K562 (cell line): ENCODE results near the gene HSPA1B. TPM values are rescaled to one million over a fixed set of nuclear protein-coding genes. Genes with fewer than 3 reads are reported as not detected.
A peak's percentile ranks its signal among the peaks of the same experiment; 100 is the strongest.

Experiments
- ADNP ChIP-seq: fragments of 200-800 bp; sonication (Bioruptor generic); IDR thresholded peaks from 2 replicates; pipeline ENCODE4 v1.6.1; 2016; ENCODE audit warnings: missing genetic modification characterization, missing compliant biosample characterization
- ARID1B ChIP-seq: fragments of 450-650 bp; IDR thresholded peaks from 2 replicates; pipeline ENCODE4 v1.6.1; 2016; ENCODE audit warnings: antibody characterized with exemption, mild to moderate bottlenecking, inconsistent platforms
- BRD4 ChIP-seq: fragments of 200-600 bp; sonication (generic); IDR thresholded peaks from 2 replicates; pipeline ENCODE4 v1.6.1; 2017; ENCODE audit warnings: inconsistent platforms
- CREB1 ChIP-seq, 2 experiments: sonication (generic) in 1 of 2; formaldehyde crosslinking in 1 of 2; IDR thresholded peaks; 2 replicates each; pipeline versions ENCODE4 v1.6.1 to v1.8.0; 2012 to 2022; ENCODE audit warnings: inconsistent platforms in 1 of 2, mild to moderate bottlenecking in 1 of 2, missing genetic modification reagents in 1 of 2, moderate library complexity in 1 of 2
- EP300 ChIP-seq: IDR thresholded peaks from 2 replicates; pipeline ENCODE4 v1.6.1; 2012; ENCODE audit warnings: low read length, improper control_type of control experiment
- EP400 ChIP-seq: fragments of 450-650 bp; IDR thresholded peaks from 2 replicates; pipeline ENCODE4 v1.6.1; 2017; ENCODE audit warnings: antibody characterized with exemption, mild to moderate bottlenecking, moderate library complexity
- FIP1L1 ChIP-seq: fragments of 200-400 bp; formaldehyde crosslinking; IDR thresholded peaks from 2 replicates; pipeline ENCODE4 v1.6.1; 2018; ENCODE audit warnings: mild to moderate bottlenecking, low read depth, low read length; ENCODE audit not compliant: poor library complexity, severe bottlenecking
- GABPB2 ChIP-seq: fragments of 250-450 bp; sonication (Bioruptor Pico); conservative IDR thresholded peaks from 2 replicates; pipeline ENCODE4 v1.5.1; 2021; ENCODE audit warnings: mild to moderate bottlenecking
- HNRNPLL ChIP-seq: fragments of 200-400 bp; formaldehyde crosslinking; IDR thresholded peaks from 2 replicates; pipeline ENCODE4 v1.6.1; 2017; ENCODE audit warnings: low read length, low read depth, mild to moderate bottlenecking; ENCODE audit not compliant: poor library complexity, severe bottlenecking
- MAX ChIP-seq: sonication (generic); formaldehyde crosslinking; IDR thresholded peaks from 2 replicates; pipeline ENCODE4 v1.9.0; 2022; ENCODE audit warnings: mild to moderate bottlenecking, missing genetic modification reagents
- MTF1 ChIP-seq: fragments of 250-450 bp; sonication (Bioruptor Pico); IDR thresholded peaks from 2 replicates; pipeline ENCODE4 v1.9.0; 2021; ENCODE audit warnings: moderate library complexity, mild to moderate bottlenecking, inconsistent platforms, borderline replicate concordance
- NFYB ChIP-seq: IDR thresholded peaks from 2 replicates; pipeline ENCODE4 v1.6.1; 2011; ENCODE audit warnings: mild to moderate bottlenecking, moderate library complexity; ENCODE audit not compliant: insufficient read length; ENCODE audit errors: extremely low read depth
- PREB ChIP-seq: sonication (generic); formaldehyde crosslinking; IDR thresholded peaks from 2 replicates; pipeline ENCODE4 v1.8.1; 2023; ENCODE audit warnings: mild to moderate bottlenecking, missing genetic modification reagents
- SMARCA5 ChIP-seq: fragments of 450-650 bp; IDR thresholded peaks from 2 replicates; pipeline ENCODE4 v1.6.1; 2016
- SNIP1 ChIP-seq: fragments of 450-650 bp; IDR thresholded peaks from 2 replicates; pipeline ENCODE4 v1.7.1; 2017; ENCODE audit warnings: low read depth, mild to moderate bottlenecking
- ZKSCAN1 ChIP-seq: fragments of 150-350 bp; IDR thresholded peaks from 2 replicates; pipeline ENCODE4 v1.6.1; 2016; ENCODE audit warnings: low read depth, low read length
- ZNF232 ChIP-seq: sonication (generic); formaldehyde crosslinking; IDR thresholded peaks from 2 replicates; pipeline ENCODE4 v1.8.0; 2022; ENCODE audit warnings: mild to moderate bottlenecking, missing genetic modification reagents
- ZNF253 ChIP-seq: fragments of 250-450 bp; sonication (Bioruptor Pico); conservative IDR thresholded peaks from 2 replicates; pipeline ENCODE4 v1.6.1; 2021; ENCODE audit warnings: mild to moderate bottlenecking
- ZNF324 ChIP-seq: fragments of 250-450 bp; sonication (Bioruptor Pico); IDR thresholded peaks from 2 replicates; pipeline ENCODE4 v1.4.0; 2020; ENCODE audit warnings: mild to moderate bottlenecking
- ZNF717 ChIP-seq: fragments of 250-450 bp; sonication (Bioruptor Pico); IDR thresholded peaks from 2 replicates; pipeline ENCODE4 v1.5.0; 2021
- ZNF764 ChIP-seq: fragments of 250-450 bp; sonication (Bioruptor Pico); IDR thresholded peaks from 2 replicates; pipeline ENCODE4 v1.4.0; 2020; ENCODE audit warnings: low read depth, mild to moderate bottlenecking, moderate library complexity
- ZNF77 ChIP-seq: fragments of 250-450 bp; sonication (Bioruptor Pico); IDR thresholded peaks from 2 replicates; pipeline ENCODE4 v1.5.0; 2020
- ZNF778 ChIP-seq: fragments of 450-650 bp; formaldehyde crosslinking; IDR thresholded peaks from 2 replicates; pipeline ENCODE4 v1.4.0; 2020; ENCODE audit warnings: mild to moderate bottlenecking, moderate library complexity
- polyA plus RNA-seq, 8 experiments: library from polyadenylated mRNA; depleted of rRNA in 4 of 8; stranded (reverse) in 5 of 8; unstranded in 3 of 8; fragments of >200 nt; fragmentation: Nextera tagmentation in 2 of 8; fragmentation: Illumina TruSeq in 1 of 8; extraction: Ambion mirVana in 2 of 8; extraction: Trizol in 1 of 8; gene quantifications; 2 replicates each; pipeline versions ENCODE4 v1.2.1 to v1.2.3, GENCODE V29; 2011 to 2014; ENCODE audit warnings: inconsistent platforms in 1 of 8, missing spikeins in 1 of 8
- total RNA-seq, 7 experiments: library from RNA; depleted of rRNA in 6 of 7; stranded (reverse); fragments of >200 nt in 6 of 7; fragmentation: Illumina TruSeq in 2 of 7; extraction: Trizol in 2 of 7; gene quantifications; 2 replicates each; pipeline versions ENCODE4 v1.2.1 to v1.2.3, GENCODE V29; 2011 to 2021; ENCODE audit warnings: low replicate concordance in 1 of 7

Gene HSPA1B
- total and polyA plus RNA-seq, 9 of the 15 experiments (the other 6 are each of a cell fraction or from before 2014, with no cell fraction given): 0.27 to 227 (median 51.2) TPM

DNA sequence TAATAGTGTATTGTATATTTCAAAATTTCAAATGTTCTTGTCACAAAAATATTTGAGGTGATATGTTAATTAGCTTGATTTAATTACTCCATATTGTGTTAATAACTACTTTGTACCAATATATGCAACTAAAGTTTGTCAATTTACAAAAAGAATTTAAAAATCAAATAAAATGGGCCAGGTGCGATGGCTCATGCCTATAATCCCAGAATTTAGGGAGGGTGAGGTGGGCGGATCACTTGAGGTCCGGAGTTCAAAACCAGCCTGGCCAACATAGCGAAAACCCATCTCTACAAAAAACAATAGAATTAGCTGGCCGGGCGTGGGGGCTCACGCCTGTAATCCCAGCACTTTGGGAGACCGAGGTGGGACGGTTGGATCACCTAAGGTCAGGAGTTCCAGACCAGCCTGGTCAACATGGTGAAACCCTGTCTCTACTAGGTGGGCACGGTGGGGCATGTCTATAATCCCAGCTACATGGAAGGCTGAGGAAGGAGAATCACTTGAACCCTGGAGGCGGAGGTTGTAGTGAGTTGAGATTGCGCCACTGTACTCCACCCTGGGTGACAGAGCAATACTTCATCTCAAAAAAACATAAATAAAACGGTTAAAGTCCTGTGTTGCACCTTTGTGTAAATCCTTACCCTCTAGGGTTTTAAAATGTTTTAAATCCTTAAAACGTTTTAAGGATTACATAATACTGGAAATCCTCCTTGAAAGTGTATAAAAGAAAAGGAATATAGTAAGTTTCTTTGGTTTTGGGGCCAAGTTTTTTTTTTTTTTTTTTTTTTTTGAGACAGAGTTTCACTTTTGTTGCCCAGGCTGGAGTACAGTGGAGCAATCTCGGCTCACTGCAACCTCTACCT, 4.0 kb downstream of the HSPA1B start (continued):
- TF ChIP-seq PREB (0 out of 2 replicates have a peak, but pooled peaks have one; percentile 60), EP400 (no peak), ZNF717 (CRISPR knock-in tag) (no peak), ZNF764 (no peak), SNIP1 (no peak), ZKSCAN1 (no peak), CREB1 (IDR thresholded peaks at IDR 0.05) (no peak), CREB1 (CRISPR knock-in tag; IDR thresholded peaks at IDR 0.05) (no peak), MTF1 (no peak), SMARCA5 (no peak), EP300 (0 out of 2 replicates have a peak, but pooled peaks have one; percentile 28), ZNF232 (CRISPR knock-in tag) (no peak), ADNP (tag) (no peak), ZNF324 (CRISPR knock-in tag) (peak; percentile 53; the same call in 1 of the 2 replicates), ZNF253 (no peak), GABPB2 (CRISPR knock-in tag) (0 out of 2 replicates have a peak, but pooled peaks have one; percentile 23), ZNF778 (CRISPR knock-in tag) (no peak), FIP1L1 (no peak), HNRNPLL (peak; percentile 17), BRD4 (no peak), MAX (no peak), NFYB (no peak), ARID1B (no peak), ZNF77 (CRISPR knock-in tag) (no peak)
